Suprapubic skin (tissue), 3 donors: Measurements from ENCODE around the gene RAB3A.

Source experiments
- CTCF ChIP-seq, 2 donors: fragments of 200-600 bp in 1 of 2; fragments of 450-650 bp in 1 of 2; sonication (generic) in 1 of 2; IDR thresholded peaks; one replicate each; pipeline ENCODE4 v1.5.1; 2016 to 2019; ENCODE audit warnings: antibody characterized with exemption in 2 of 2, mild to moderate bottlenecking in 1 of 2, moderate library complexity in 1 of 2
- EP300 ChIP-seq: sonication (generic); formaldehyde crosslinking; IDR thresholded peaks from one replicate; pipeline ENCODE4 v1.6.1; 2017; ENCODE audit warnings: antibody characterized with exemption
- POLR2A ChIP-seq, 2 donors: fragments of 450-650 bp; IDR thresholded peaks; one replicate each; pipeline ENCODE4 v1.6.1; 2017; ENCODE audit warnings: antibody characterized with exemption in 2 of 2, mild to moderate bottlenecking in 2 of 2, moderate library complexity in 2 of 2

DNA sequence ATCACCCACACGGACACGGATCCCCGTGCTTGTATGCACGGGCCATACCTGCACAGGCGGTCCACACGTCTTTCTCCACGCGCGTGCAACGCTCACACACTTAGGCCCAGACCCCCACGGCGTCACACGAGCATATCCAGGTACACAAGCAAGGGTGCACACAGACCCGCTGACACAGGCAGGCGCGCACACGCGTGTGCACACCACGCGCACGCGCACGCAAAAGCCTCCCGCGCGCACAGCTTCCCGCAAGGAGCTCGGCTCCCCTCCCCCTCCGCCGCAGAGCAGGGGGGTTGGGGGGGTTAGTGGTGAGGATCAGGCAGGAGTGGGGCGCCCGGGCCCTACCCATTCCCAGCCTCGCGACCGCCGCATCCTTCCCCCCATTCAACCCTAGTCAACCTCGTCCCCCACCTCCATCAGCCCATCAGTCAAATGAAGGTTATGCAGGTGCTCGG is 407 bp downstream of the RAB3A start:
- no peak for TF ChIP-seq POLR2A (IDR thresholded peaks at IDR 0.05)
- no peak for TF ChIP-seq CTCF (IDR thresholded peaks at IDR 0.05)
- TF ChIP-seq EP300: no peak
